ENCODE data around the gene PHF21A. TPM values are rescaled to one million over a fixed set of nuclear protein-coding genes. Genes with fewer than 3 reads are reported as not detected.

The PHF21A gene
- total RNA-seq, 2 experiments from 2014 or later: 59.5 to 66.2 TPM

DNA sequence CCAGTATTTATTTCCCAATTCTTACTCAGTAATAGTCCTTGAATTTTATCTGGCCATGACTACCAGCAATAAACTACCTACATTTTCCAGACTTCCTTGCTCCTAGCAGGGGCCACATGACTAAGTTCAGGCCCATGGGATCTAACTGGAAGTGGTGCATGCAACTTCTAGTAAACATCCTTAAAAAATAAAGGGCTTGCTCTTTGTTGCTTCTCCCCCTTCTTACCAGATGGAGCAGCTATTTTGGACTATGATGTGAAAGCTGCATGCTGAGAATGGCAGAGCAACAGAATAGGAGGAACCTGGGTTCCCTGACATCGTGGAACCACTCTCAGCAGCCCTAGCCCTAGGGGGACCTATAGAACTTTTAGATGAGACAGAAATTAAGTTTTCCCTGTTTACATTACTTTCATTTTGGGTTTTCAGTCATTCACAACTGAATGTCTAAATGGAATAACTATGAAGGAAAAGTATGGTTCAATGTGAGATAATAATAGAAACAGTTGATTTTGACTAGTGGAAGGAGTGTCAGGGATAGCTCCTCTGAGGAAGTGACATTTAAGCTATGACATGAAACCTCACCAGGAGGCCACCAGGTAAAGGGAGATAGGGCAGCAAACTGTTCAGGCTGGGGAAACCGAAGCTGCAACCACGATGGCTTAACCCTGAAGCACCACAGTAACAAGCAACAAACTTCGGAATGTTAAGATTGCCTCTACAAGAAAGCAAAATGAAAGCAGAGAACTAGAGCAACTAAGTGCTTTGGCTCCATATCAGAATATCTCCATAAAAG lies 48.9 kb downstream of the PHF21A start:
- TF ChIP-seq, protein P1, sequence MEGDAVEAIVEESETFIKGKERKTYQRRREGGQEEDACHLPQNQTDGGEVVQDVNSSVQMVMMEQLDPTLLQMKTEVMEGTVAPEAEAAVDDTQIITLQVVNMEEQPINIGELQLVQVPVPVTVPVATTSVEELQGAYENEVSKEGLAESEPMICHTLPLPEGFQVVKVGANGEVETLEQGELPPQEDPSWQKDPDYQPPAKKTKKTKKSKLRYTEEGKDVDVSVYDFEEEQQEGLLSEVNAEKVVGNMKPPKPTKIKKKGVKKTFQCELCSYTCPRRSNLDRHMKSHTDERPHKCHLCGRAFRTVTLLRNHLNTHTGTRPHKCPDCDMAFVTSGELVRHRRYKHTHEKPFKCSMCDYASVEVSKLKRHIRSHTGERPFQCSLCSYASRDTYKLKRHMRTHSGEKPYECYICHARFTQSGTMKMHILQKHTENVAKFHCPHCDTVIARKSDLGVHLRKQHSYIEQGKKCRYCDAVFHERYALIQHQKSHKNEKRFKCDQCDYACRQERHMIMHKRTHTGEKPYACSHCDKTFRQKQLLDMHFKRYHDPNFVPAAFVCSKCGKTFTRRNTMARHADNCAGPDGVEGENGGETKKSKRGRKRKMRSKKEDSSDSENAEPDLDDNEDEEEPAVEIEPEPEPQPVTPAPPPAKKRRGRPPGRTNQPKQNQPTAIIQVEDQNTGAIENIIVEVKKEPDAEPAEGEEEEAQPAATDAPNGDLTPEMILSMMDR (IDR thresholded peaks at IDR 0.05): no peak
- CTCF ChIA-PET: no interaction called here
- no peaks in the 10 kb centered on the region for H3K27me3 ChIP-seq (ENCODE audit: control insufficient read depth in 1 of 2, insufficient read depth in 2 of 2, low read length in 2 of 2)
- no peak overlapping the region for H3K27ac ChIP-seq (ENCODE audit: low read depth in 1 of 2, low read length in 2 of 2)
- POLR2A ChIA-PET: no interaction called here
- Mint-ChIP-seq H3K36me3 (ENCODE audit: low read depth) (peaks cover 61% of the 10 kb centered on the region), H3K27me3 (no peaks in the 10 kb centered on the region), H3K27ac (no peak overlapping the region), H3K4me1 (ENCODE audit: low read depth) (peaks cover 9% of the 10 kb centered on the region), H3K9me3 (no peaks in the 10 kb centered on the region), H3K4me3 (no peak overlapping the region)
- no peak for DNase-seq
- no peak overlapping the region for H3K4me3 ChIP-seq (ENCODE audit: low read length)
- no peak for ATAC-seq (ENCODE audit: poor library complexity)
- intact Hi-C loops (cut with DNase I, micrococcal nuclease): no loop called here
- H3K9me3 ChIP-seq (ENCODE audit: control insufficient read depth in 1 of 2, insufficient read depth in 1 of 2, low read length in 2 of 2): no peaks in the 10 kb centered on the region
- H3K36me3 ChIP-seq (ENCODE audit: insufficient read depth, low read length): peaks cover 21% of the 10 kb centered on the region
- H3K4me1 ChIP-seq (ENCODE audit: insufficient read depth, low read length): no peaks in the 10 kb centered on the region

DNA sequence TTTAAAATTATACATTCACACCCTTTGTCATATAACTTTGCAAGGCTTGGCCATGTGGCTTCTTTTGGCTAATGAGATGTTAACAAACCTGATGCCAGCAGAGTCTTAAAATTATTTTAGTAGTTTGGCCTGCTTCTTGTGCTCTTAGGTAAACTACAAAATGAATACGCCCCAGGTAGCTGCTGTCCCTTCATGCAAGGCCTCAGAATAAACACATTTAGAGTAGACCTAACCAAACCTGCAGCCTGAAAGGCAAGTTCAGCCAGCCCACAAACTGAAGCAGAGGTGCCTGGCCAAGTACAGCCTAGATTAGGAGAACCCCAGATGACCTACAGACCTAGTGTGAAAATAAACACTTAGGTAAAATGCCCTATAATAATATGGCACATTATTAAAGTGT lies 50.2 kb downstream of the PHF21A start:
- peaks cover 57% of the 10 kb centered on the region for H3K36me3 Mint-ChIP-seq (ENCODE audit: low read depth)
- Histone ChIP-seq H3K36me3 (ENCODE audit: insufficient read depth, low read length) (peaks cover 15% of the 10 kb centered on the region), H3K9me3 (ENCODE audit: control insufficient read depth in 1 of 2, insufficient read depth in 1 of 2, low read length in 2 of 2) (no peaks in the 10 kb centered on the region), H3K4me1 (ENCODE audit: insufficient read depth, low read length) (no peaks in the 10 kb centered on the region), H3K27me3 (ENCODE audit: control insufficient read depth in 1 of 2, insufficient read depth in 2 of 2, low read length in 2 of 2) (no peaks in the 10 kb centered on the region), H3K4me3 (ENCODE audit: low read length) (no peak overlapping the region), H3K27ac (ENCODE audit: low read depth in 1 of 2, low read length in 2 of 2) (no peak overlapping the region)
- no peak overlapping the region for H3K27ac Mint-ChIP-seq
- ChIA-PET POLR2A (no interaction called here), CTCF (no interaction called here)
- DNase-seq: no peak
- no peaks in the 10 kb centered on the region for H3K9me3 Mint-ChIP-seq
- no peak overlapping the region for H3K4me3 Mint-ChIP-seq
- TF ChIP-seq, protein P1 (IDR thresholded peaks at IDR 0.05): no peak
- intact Hi-C loops (cut with DNase I, micrococcal nuclease): no loop called here
- no peak for ATAC-seq (ENCODE audit: poor library complexity)
- H3K4me1 Mint-ChIP-seq (ENCODE audit: low read depth): peaks cover 15% of the 10 kb centered on the region
- no peaks in the 10 kb centered on the region for H3K27me3 Mint-ChIP-seq

DNA sequence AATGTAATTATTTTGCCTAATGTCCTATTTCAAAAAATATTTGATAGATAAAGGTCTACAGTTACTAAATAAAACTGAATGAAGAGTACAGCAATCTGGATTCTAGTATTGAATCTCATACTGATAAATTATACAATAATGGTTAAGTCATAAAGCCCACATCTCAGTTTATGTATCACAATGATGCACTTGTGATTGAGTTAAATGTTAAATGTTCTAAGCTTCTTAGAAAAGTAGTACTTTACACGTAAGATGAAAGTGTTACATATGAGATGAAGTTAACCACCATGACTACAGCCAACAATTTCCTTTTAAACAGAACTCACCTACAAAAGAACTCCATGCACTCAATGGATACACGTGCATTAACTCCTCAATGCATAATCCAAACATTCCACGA lies 51.7 kb downstream of the PHF21A start:
- no peak overlapping the region for H3K27ac Mint-ChIP-seq
- H3K4me3 ChIP-seq (ENCODE audit: low read length): no peak overlapping the region
- no peak overlapping the region for H3K4me3 Mint-ChIP-seq
- H3K36me3 Mint-ChIP-seq (ENCODE audit: low read depth): peaks cover 56% of the 10 kb centered on the region
- CTCF ChIA-PET: no interaction called here
- POLR2A ChIA-PET: no interaction called here
- H3K9me3 Mint-ChIP-seq: no peaks in the 10 kb centered on the region
- DNase-seq (no peak), ATAC-seq (ENCODE audit: poor library complexity) (no peak)
- peaks cover 18% of the 10 kb centered on the region for H3K36me3 ChIP-seq (ENCODE audit: insufficient read depth, low read length)
- TF ChIP-seq, protein P1 (IDR thresholded peaks at IDR 0.05): no peak
- no peaks in the 10 kb centered on the region for H3K27me3 Mint-ChIP-seq
- intact Hi-C loops (cut with DNase I, micrococcal nuclease): no loop called here
- peaks cover 15% of the 10 kb centered on the region for H3K4me1 Mint-ChIP-seq (ENCODE audit: low read depth)
- no peaks in the 10 kb centered on the region for H3K9me3 ChIP-seq (ENCODE audit: control insufficient read depth in 1 of 2, insufficient read depth in 1 of 2, low read length in 2 of 2)
- H3K4me1 ChIP-seq (ENCODE audit: insufficient read depth, low read length): no peaks in the 10 kb centered on the region
- H3K27me3 ChIP-seq (ENCODE audit: control insufficient read depth in 1 of 2, insufficient read depth in 2 of 2, low read length in 2 of 2): no peaks in the 10 kb centered on the region
- no peak overlapping the region for H3K27ac ChIP-seq (ENCODE audit: low read depth in 1 of 2, low read length in 2 of 2)

Measured in CD4-positive, alpha-beta T cell (primary cell).